NCI-H1436 (cell line): ENCODE results near the gene PEDS1.
A peak's percentile ranks its signal among the peaks of the same experiment; 100 is the strongest.
"Not testable (repeated sequence)": the region's sequence is repeated elsewhere in the genome, so short reads cannot be mapped to it uniquely, and the experiment has no call there.

ENCODE experiments used
- DNase-seq: peaks from one replicate; lab custom pipeline; 2025; lab: John Stamatoyannopoulos, UW

The PEDS1 gene

DNA sequence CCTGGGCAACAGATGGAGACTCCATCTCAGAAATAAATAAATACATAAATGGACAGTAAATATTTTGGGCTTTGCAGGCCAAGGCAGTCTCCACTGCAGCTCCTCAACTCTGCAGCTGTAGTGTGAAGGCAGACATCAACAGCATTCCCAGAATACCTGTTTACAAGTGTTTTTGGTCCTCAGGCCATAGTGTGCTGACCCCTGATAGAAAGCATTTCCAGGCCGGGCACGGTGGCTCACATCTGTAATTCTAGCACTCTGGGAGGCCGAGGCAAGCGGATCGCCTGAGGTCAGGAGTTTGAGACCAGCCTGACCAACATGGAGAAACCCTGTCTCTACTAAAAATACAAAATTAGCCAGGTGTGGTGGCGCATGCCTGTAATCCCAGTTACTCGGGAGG is 18.4 kb downstream of the PEDS1 start:
- not testable (repeated sequence) for DNase-seq

DNA sequence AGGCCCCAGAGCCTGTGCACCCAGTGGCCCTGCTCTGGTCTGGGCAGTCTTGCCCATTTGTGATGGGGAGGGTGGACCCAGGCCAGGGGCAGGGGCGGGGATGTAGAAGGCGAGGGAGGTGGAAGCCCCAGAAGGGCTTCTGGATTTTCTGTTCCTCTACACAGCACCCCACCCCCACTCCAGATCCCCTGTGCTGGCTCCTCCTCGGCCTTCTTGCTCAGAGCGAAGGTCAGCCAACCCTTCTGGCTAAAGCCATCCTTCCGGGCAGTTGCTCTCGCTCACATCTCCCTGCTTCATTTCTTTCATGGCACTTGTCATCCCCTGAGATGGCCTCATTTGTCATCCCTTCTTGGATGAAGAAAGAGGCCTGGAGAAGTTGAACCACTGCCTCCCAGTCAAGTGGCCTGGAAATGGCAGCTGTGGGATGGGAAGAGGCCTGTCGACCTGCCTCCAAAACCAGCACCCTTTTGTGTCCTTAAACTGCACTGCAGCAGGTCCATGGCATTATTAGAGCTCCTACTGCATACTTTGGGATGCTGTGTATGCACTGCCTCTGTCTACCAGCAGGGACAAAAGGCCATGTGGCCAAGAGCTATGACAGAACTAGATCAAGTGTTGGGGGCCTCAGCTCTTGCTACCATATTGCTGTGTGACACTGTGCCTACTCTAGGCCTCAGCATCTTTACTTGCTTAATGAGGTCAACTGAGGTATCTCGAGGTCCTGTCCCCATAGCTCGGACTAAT is 19.9 kb downstream of the PEDS1 start:
- DNase-seq = no peak

DNA sequence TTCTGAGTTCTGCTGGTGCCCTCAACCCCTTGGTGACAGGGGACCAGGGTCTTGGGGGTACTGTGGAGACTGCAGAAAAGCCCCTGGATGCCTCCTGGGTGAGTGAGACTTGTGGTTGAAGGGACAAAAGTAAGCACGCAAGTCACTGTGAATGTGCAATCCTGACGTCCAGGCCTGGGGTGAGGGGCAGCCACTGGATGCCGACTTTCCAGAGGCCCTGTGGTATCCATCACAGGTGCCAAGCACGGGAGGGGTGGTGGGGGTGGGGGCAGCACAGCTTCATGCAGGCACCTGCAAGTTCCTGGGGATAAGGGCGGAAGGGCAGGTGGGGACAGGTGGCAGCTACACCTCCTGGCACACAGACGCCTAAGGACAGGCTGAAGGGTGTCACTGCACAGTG is 20.5 kb downstream of the PEDS1 start:
- no peak for DNase-seq

DNA sequence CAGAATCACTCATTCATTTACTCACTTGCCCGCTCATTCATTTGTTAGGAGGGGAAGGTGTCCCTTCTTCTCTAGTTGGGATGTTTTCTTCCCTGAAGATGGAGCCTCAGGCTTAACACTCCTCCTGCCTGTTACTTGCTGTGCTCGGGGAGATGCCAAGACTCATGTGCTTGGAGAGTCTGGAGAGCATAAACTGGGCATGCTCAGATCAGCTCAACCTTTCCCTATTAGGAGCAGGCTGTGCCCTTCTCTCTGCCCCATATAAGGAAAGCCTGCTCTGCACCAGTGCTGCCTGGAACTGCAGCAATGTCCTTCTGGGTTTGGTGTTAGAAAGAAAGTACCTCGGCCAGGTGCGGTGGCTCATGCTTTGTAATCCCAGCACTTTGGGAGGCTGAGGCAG is 22.5 kb downstream of the PEDS1 start:
- no peak for DNase-seq

DNA sequence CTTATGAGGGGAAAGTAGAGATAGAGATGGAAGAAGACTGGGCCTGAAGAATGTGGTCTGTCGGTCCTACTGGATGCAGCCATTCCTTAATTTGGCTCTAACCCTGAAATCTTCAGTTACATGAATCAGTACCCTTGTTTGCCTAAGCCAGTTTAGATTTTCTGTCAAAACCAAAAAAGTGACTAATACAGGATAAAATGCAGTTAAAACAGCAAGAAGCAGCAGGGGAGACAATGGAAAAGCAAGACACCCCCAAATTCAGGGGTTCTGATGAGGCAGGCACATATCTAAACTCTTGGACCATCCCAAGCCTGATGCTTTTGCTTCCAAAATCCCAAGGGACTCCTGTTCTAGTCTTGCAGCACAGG is 23.2 kb downstream of the PEDS1 start:
- no peak for DNase-seq

DNA sequence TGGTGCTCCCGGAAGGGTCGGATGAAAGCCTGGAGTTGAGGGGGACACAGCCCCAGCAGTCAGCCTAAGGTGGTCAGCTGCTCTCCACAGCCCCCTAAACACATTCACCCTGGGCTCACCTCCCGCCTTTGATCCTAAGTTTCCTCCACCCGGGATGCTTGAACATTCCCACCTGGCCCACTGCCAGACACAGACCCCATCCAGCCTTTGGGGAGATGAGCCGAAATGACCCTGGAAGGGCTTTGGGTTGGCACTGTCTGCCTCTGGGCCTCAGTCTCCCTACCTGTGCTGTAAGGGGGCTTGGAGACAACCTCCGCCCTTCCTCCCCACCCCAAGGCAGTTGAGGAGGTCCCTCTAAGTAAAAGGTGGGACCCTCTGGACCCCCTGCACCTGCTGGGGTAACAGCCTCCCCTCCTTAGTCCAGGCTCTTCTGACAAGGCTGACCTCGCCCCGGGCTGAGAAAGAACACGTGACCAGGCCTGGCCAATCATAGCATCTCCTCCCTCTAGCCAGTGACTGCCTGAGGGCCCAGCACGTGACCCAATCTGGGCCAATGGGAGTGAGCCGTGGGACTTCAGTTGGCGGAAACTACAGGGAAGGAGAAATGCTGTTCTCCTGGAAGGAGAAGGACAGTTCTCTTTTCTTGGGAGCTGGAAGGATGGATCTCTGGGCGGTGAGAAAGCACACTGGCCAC is 23.7 kb downstream of the PEDS1 start:
- DNase-seq = no peak

DNA sequence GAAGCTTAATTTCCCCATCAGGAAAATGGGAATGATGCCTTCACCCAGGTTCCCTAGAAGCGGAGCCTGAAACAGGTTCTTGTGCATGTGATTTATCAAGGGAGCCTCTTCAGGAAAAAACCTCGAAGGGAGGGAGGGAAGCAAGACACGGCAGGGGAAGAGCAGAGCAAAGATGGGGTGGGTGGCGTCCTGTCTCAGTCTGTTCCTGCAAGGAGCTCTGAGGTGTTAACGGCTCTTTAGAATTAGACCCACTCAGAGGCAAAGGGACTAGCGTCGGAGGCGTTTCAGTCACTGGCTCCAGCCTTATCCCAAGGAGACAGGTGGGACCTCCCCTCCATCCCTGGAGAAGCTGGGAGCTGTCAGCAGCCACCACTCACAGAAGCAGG is 25.0 kb downstream of the PEDS1 start:
- no peak for DNase-seq

DNA sequence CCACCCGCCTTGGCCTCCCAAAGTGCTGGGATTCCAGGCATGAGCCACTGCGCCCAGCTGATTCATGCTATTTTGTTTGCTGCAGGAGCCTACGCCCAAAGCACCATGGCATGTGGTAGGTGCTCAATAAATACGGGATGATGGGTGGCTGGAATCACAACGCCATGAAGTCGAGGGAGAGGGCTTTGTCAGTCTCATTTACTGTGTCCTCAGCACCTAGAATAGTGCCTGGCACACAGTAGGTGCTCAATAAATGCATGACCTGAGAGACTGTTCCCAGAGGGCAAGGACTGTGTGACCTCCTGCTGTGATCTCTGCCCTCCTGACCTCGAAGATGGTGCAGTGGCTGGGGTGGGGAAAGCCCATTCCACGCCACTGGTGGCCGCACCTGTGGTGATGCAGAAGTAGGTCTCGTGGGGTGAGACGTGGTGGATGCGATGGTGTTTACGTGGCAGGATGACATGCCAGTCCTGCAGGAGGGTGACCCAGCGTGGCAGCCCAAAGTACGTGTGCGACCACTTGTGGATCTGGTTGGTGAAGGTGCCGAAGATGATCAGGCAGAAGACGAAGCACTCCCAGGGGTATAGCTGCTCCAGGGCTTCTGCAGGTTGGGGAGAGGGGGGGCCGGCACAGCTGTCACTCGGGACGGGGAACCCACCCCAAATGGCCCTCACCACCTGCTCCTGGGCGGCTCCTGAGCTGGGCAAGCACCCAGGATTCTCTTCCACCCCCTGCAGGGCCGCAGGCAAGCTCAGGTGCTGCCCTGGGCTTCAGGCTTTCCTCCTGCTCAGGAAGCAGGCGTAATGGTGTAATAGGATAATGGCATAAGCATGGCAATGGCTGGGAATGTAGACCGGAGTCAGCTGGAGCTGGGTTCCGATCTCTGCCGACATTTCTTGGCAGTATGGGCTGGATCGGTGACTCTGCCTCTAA is 25.7 kb downstream of the PEDS1 start:
- no peak for DNase-seq

DNA sequence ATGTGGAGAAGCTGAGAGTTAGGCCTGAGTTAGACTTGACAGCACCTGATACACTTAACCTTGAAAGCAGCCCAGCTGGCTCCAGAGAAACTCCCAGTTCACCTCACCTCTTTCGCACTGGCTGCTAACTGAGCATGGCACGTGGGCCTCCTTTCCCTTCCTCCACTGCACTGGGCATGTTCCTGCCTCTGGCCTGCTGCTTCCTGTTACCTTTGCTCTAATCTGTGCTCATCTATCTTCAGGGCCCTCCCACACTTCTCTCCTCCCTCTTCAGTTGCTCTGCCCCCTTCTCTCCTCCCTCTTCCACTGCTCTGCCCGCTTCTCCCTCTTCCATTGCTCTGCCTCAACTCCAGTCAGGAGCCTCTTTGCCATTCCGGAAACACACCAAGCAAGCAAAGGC is 26.9 kb downstream of the PEDS1 start:
- no peak for DNase-seq

DNA sequence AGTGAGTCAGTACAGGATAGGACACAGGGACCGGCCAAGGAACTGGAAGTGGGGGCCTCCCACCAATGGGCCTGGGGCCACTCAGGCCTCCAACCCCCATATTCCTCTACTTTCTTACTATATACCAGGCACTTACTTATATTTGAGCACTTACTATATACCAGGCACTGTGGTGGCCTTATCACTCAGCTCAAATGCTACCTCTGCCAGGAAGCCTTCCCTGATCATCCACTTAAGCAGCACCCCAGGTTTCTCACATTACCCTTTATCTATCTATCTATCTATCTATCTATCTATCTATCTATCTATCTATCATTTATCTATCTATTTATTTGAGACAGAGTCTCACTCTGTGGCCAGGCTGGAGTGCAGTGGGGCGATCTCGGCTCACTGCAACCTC is 28.2 kb downstream of the PEDS1 start:
- DNase-seq = no peak

DNA sequence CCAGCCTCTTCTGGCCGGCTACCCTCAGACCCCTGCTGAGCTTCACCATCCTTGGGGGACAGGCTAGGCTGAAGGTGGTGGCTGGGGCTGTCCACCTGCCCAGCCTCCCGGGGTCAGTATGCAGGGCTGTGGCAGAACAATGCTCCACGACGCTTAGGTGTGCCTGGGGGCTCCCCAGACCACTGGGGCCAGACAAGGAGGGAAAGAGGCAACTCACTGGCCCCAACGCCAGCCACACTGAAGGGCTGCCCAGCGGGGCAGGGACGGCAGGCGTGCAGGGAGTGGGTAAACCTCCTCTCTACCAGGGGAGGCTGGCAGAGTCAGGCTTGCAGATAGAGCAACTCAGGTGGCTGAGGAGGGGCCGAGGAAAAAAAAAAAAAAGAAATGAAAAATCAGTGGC is 29.0 kb downstream of the PEDS1 start:
- DNase-seq = no peak

DNA sequence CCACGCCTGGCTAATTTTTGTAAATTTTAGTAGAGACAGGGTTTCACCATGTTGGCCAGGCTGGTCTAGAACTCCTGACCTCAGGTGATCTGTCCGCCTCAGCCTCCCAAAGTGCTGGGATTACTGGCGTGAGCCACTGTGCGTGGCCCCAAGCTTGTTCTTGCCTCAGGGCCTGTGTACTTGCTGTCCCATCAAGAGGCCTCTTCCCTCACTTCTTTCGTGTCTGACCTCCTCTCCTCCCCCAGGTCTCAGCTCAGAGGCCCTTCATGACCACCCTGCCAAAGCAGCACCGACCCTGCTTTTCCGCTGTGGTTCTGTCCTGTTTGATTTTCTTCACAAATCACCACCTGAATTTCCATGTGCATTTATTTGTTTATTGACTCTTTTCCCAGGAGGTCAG is 30.1 kb downstream of the PEDS1 start:
- no peak for DNase-seq

DNA sequence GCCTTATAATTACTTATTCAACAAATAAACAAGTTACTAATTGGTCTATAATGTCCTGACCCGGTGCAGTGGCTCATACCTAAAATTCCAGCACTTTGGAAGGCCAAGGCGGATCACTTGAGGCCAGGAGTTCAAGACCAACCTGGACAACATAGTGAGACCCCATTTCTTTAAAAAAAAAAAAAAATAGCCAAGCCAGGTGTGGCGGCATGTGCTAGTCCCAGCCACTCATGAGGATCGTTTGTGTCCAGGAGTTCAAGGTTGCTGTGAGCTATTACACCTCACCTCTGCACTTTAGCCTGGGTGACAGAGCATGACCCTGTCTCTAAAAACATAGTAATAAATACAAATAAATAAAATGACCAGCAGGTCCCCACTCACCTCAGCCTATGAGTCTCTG is 30.8 kb downstream of the PEDS1 start:
- DNase-seq = no peak

DNA sequence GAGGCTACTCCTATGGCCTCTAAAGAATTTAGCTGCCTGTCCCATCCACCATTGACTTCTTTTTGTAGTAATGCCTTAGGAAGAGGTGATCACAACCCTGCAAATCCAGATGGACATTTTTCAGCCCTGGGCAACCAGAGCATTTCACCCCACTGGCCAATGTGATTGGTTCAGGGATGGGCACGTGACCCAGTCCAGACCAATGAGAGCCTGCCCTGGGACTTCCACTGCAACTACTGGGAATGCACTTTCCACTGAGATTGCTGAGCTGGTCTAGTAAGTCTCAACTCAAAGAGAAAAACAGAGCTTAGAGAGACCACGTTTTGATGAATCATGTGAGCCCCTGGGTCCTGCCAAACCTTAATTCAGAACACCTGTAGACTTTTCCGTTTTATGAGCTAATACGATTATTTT is 31.7 kb downstream of the PEDS1 start:
- no peak for DNase-seq

DNA sequence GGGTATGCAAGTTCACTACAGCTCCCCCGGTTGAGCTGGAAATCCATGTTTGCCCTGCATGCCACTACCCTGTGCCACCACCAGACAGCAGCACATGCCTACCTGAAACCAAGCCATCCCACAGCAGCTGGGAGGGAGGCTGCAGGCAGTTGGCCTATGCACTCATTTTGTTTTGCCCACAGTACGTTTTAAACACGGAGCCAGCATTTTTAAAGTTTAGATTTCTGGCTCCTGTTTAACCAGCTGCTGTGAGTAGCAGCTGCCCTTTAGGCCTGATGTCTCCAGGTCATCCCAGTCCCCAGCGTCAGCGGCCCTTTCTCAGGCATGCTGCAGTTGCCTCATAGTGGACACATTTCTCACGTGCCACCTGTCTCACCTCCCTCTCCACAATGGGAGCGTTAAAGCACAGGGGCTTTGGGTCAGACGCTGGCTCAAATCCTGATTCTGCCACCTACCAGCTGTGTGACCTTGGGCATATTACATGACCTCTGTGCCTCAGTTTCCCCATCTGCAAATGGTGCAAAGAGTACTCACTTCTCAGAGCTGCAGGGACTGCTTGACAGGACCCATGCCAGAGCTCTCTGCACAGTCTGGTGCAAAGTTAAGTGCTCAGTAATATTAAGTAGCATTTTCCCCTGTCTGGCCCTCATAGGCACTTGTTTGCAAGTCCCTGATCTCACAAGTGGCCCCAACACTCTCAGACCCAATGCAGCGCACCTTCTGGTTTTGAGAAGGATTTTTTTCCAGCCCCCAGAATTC is 32.4 kb downstream of the PEDS1 start:
- DNase-seq = peak; percentile 2

DNA sequence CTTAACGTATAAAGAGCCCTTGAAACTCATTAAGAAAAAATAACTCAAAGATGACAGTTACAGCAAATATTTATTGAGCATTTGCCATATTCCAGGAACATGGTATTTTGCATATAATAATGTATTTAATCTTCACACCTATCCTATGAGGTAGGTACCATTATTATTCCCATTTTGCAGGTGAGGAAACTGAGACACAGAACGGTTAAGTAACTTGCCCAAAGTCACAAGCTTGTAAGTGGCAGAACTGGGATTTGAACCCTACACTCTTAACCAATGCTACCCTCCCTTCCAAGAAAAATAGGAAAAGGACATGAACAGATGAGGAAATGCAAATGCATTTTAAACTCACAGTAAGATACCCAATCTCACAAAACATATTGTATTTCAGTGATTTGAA is 35.3 kb downstream of the PEDS1 start:
- no peak for DNase-seq

DNA sequence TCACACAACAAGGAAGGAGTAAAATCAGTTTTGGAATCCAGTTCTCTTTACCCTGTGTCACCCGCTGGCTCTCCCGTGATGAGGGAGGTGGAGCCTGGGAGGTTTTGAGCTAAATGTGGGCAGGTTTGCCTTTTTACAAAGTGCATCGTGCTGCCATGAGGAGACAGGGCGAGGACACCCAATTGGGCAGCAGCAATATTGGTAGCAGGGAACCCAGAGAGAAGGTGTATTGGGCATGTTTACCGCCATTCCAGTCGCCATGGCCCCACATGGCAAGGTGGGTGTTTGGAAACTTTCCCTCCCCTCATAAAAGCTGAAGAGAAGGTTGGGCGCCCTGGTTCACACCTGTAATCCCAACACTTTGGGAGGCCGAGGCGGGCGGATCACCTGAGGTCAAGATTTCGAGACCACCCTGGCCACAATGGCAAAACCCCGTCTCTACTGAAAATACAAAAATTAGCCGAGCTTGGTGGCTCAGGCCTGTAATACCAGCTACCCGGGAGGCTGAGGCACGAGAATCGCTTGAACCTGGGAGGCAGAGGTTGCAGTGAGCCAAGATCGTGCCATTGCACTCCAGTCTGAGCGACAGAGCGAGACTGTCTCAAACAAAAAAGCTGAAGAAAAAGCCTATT is 37.0 kb downstream of the PEDS1 start:
- DNase-seq = no peak

DNA sequence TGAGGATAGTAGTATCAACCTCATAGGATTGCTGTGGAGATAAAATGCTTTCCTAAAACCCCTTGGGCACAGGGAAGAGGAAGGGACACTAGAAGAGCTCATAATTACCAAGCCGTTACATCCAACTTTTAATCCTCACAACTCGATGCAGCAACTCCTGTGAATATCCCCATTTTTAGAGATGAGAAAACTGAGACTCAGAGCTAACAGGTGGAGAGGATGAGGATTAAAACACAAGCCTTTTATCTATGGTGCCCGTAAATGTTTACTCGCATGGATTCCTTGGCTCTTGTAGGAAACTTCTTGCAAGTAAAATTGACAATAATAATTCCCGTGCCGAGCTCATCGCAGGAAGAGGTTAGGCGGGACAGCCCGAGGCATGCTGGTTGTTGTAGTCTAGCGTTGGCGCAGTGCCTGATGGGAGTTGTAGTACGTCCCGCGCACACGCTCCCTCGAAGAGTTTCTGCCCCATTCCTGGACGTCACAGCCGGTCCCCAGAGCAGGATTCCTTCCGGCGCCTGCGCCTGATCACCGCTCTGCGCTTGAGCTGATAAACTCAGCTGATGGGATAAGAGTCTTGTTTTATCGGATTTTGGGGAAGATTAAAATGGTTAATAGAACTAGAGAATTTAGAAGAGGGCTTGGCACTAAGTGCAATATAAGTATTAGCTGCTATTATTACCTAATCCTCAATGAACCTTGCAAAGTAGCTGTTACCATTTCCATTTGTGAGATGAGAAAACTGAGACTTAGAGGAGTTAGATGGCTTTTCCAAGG is 37.7 kb downstream of the PEDS1 start:
- peak; percentile 92 for DNase-seq

DNA sequence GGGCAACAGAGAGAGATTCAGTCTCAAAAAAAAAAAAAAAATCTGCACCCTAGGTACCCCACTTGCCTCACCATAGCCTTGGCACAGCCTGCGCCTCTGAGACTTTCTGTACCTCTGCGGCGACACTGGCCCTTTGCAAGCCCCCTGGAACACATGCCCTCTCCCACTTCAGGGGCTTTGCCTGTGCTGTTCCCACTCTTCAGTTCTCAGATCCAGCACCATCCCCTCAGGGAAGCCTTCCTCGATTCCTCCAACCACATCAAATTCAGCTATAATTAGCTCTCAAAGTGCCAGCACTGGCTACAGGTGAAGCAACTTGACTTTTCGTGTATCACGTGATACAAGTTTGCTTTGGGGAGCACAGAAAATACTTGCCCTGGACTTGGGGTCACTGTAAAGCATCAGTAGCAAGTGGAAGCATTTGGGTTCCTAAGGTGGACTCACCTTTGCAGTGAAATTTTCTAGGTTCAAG is 38.4 kb downstream of the PEDS1 start:
- no peak for DNase-seq

DNA sequence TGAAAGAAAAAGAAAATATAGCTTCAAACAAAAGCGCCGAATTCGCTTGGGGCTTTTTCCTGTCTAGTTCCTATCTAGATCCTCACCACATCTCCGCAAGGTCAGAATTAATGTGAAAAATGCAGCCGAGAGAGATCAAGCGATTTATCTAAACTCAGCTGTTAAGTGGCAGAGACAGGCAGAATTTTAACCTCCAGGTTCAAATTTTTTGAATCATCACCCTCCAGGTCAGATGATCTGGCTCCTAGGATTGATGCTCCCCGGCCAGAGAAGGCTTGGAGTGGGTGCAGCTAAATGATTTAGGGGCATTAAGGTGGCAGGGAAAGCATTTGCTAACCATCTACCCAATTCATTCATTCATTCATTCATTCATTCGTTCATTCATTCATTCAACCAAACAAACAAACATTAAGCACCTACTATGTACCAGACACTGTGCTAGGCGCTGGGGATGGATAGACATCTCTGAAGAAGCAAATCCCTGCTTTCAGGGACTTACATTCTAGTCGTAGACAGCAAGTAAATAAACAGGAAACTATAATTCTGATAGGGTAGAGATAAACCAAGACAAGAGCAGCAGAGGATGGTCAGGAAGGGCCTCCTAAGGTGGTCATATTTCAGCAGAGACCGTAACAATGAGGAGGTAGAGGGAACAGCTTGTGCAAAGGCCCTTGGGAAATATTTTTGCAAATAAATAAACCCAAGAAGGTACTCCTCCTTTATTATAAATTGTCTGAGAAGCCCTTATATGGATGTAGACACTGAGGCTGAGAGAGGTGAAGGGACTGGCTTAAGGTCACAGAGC is 39.9 kb downstream of the PEDS1 start:
- no peak for DNase-seq
